ENCODE data around the gene KAT6B.

The KAT6B gene

GRCh38 chr10:75073442-75073841 lies 247.0 kb downstream of the KAT6B start:
- DNase-seq (ENCODE audit: low read depth in 2 of 2) = no peak

GRCh38 chr10:75074711-75075445 lies 248.5 kb downstream of the KAT6B start:
- TF ChIP-seq, protein P1, sequence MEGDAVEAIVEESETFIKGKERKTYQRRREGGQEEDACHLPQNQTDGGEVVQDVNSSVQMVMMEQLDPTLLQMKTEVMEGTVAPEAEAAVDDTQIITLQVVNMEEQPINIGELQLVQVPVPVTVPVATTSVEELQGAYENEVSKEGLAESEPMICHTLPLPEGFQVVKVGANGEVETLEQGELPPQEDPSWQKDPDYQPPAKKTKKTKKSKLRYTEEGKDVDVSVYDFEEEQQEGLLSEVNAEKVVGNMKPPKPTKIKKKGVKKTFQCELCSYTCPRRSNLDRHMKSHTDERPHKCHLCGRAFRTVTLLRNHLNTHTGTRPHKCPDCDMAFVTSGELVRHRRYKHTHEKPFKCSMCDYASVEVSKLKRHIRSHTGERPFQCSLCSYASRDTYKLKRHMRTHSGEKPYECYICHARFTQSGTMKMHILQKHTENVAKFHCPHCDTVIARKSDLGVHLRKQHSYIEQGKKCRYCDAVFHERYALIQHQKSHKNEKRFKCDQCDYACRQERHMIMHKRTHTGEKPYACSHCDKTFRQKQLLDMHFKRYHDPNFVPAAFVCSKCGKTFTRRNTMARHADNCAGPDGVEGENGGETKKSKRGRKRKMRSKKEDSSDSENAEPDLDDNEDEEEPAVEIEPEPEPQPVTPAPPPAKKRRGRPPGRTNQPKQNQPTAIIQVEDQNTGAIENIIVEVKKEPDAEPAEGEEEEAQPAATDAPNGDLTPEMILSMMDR (IDR thresholded peaks at IDR 0.05; ENCODE audit: low read depth, low read length) = no peak
- DNase-seq (ENCODE audit: low read depth in 2 of 2) = no peak

More at GRCh38 chr10:75073442-75073841, 247.0 kb downstream of the KAT6B start:
- TF ChIP-seq, protein P1 (IDR thresholded peaks at IDR 0.05; ENCODE audit: low read depth, low read length) = no peak
- H3K4me3 ChIP-seq (replicated peaks in 1 of 2; ENCODE audit: low read depth in 2 of 2, low read length in 2 of 2) = no peak overlapping the region

DNA sequence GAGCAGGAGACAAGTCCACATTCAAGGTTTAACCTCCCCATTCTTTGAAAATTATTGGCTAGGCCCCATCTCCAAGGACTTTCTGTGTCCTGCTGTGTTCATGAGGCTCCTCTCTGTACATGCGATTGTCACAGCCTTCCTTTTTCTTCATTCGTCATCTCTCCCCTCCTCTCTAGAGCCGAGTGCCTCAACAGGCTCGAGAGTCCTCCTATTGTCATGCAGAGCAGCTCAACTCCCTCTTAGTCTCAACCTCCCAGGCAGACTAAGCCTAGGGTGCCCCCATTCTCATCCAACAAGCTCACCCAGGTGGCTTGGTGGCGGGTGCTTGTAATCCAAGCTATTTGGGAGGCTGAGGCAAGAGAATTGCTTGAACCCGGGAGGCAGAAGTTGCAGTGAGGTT lies 249.9 kb downstream of the KAT6B start:
- no peak for DNase-seq (ENCODE audit: low read depth in 2 of 2)
- no peak overlapping the region for H3K4me3 ChIP-seq (replicated peaks in 1 of 2; ENCODE audit: low read depth in 2 of 2, low read length in 2 of 2)
- TF ChIP-seq, protein P1 (IDR thresholded peaks at IDR 0.05; ENCODE audit: low read depth, low read length) = no peak

More at GRCh38 chr10:75074711-75075445, 248.5 kb downstream of the KAT6B start:
- no peak overlapping the region for H3K4me3 ChIP-seq (replicated peaks in 1 of 2; ENCODE audit: low read depth in 2 of 2, low read length in 2 of 2)

- TF ChIP-seq, protein P1 (IDR thresholded peaks at IDR 0.05; ENCODE audit: low read depth, low read length) = no peak
- H3K4me3 ChIP-seq (replicated peaks in 1 of 2; ENCODE audit: low read depth in 2 of 2, low read length in 2 of 2) = no peak overlapping the region
- no peak for DNase-seq (ENCODE audit: low read depth in 2 of 2)
Observed at GRCh38 chr10:75079436-75080083, 253.2 kb downstream of the KAT6B start.

- no peak overlapping the region for H3K4me3 ChIP-seq (replicated peaks in 1 of 2; ENCODE audit: low read depth in 2 of 2, low read length in 2 of 2)
- TF ChIP-seq, protein P1 (IDR thresholded peaks at IDR 0.05; ENCODE audit: low read depth, low read length) = no peak
- DNase-seq (ENCODE audit: low read depth in 2 of 2) = no peak
Observed at GRCh38 chr10:75080554-75080953, 254.2 kb downstream of the KAT6B start.

GRCh38 chr10:75081379-75081778 lies 255.0 kb downstream of the KAT6B start:
- TF ChIP-seq, protein P1 (IDR thresholded peaks at IDR 0.05; ENCODE audit: low read depth, low read length) = no peak
- DNase-seq (ENCODE audit: low read depth in 2 of 2) = no peak

More at GRCh38 chr10:75081379-75081778, 255.0 kb downstream of the KAT6B start:
- no peak overlapping the region for H3K4me3 ChIP-seq (replicated peaks in 1 of 2; ENCODE audit: low read depth in 2 of 2, low read length in 2 of 2)
